CD4-positive, alpha-beta T cell (primary cell): ENCODE measurements around the gene ARSG. TPM values are rescaled to one million over a fixed set of nuclear protein-coding genes. Genes with fewer than 3 reads are reported as not detected.
A peak's percentile ranks its signal among the peaks of the same experiment; 100 is the strongest.

ENCODE experiments used
- ATAC-seq: fragments of 200-7000 bp; cut with Tn5 transposase; one replicate; pipeline ENCODE4 v1.10.0; 2022; ENCODE audit warnings: mild to moderate bottlenecking; ENCODE audit not compliant: poor library complexity
- CTCF ChIA-PET: fragments of 350-600 bp; sonication (Branson Sonifier 250); formaldehyde crosslinking; loops from one replicate; lab custom pipeline; 2021; ENCODE audit warnings: antibody characterized with exemption, inconsistent platforms; lab: Charles Lee
- POLR2A ChIA-PET: fragments of 350-600 bp; sonication (Branson Sonifier 250); formaldehyde crosslinking; loops from one replicate; lab custom pipeline; 2021; ENCODE audit warnings: antibody characterized with exemption, inconsistent platforms; lab: Charles Lee
- DNase-seq, 14 experiments: peaks; one replicate each; pipeline ENCODE4 v3.0.0-alpha.2; 2013 to 2020; ENCODE audit warnings: mixed read lengths in 2 of 14
- H3K27ac ChIP-seq, 2 donors: one replicate each; pipeline versions ENCODE4 v1.5.1 to v1.7.0; 2013; ENCODE audit warnings: low read length in 2 of 2, low read depth in 1 of 2, mild to moderate bottlenecking in 1 of 2
- H3K27me3 ChIP-seq, 2 experiments: 1 replicate in 1 of 2; 2 replicates in 1 of 2; pipeline versions ENCODE4 v1.6.1 to v1.7.0; 2013; ENCODE audit warnings: low read length in 2 of 2, control low read depth in 1 of 2, mild to moderate bottlenecking in 1 of 2, moderate library complexity in 1 of 2; ENCODE audit not compliant: insufficient read depth in 2 of 2, control insufficient read depth in 1 of 2
- H3K36me3 ChIP-seq: one replicate; pipeline ENCODE4 v1.6.1; 2013; ENCODE audit warnings: low read length, control low read depth; ENCODE audit not compliant: insufficient read depth
- H3K4me1 ChIP-seq: one replicate; pipeline ENCODE4 v1.6.1; 2013; ENCODE audit warnings: low read length, control low read depth; ENCODE audit not compliant: insufficient read depth
- H3K4me3 ChIP-seq: one replicate; pipeline ENCODE4 v1.5.1; 2013; ENCODE audit warnings: mild to moderate bottlenecking, low read length, moderate library complexity
- H3K9me3 ChIP-seq, 2 experiments: 1 replicate in 1 of 2; 2 replicates in 1 of 2; pipeline versions ENCODE4 v1.6.1 to v1.7.0; 2013; ENCODE audit warnings: low read length in 2 of 2, mild to moderate bottlenecking in 2 of 2, control low read depth in 1 of 2, moderate library complexity in 1 of 2; ENCODE audit not compliant: control insufficient read depth in 1 of 2, insufficient read depth in 1 of 2
- H3K27ac Mint-ChIP-seq: one replicate; pipeline ENCODE4 v1.8.0; 2020; ENCODE audit warnings: mixed read lengths
- H3K27me3 Mint-ChIP-seq: one replicate; pipeline ENCODE4 v1.8.0; 2021; ENCODE audit warnings: mixed read lengths
- H3K36me3 Mint-ChIP-seq: one replicate; pipeline ENCODE4 v1.8.0; 2021; ENCODE audit warnings: low read depth, mixed read lengths
- H3K4me1 Mint-ChIP-seq: one replicate; pipeline ENCODE4 v1.8.0; 2021; ENCODE audit warnings: low read depth, mixed read lengths
- H3K4me3 Mint-ChIP-seq: one replicate; pipeline ENCODE4 v1.8.0; 2020; ENCODE audit warnings: mild to moderate bottlenecking, mixed read lengths
- H3K9me3 Mint-ChIP-seq: one replicate; pipeline ENCODE4 v1.8.0; 2020; ENCODE audit warnings: mixed read lengths
- CTCF ChIP-seq: fragments of 200-600 bp; IDR thresholded peaks from one replicate; pipeline ENCODE4 v1.8.0; 2022; ENCODE audit warnings: antibody characterized with exemption, mild to moderate bottlenecking
- intact Hi-C, 2 experiments: fragments of 100-400 bp; cut with DNase I in 1 of 2; cut with micrococcal nuclease in 1 of 2; formaldehyde crosslinking; loops; one replicate each; pipeline versions ENCODE4 v1.15.1 to v1.9.0; 2023 to 2025; cut with DNase I, micrococcal nuclease
- total RNA-seq, 174 experiments: library from RNA in 2 of 174; stranded (reverse) in 2 of 174; gene quantifications; one replicate each; pipeline ENCODE4 v1.2.3 and lab custom pipeline; 2021 to 2026

ARSG gene
- total RNA-seq, 2 experiments from 2014 or later = 13.8 to 16.0 TPM

- no peaks in the 10 kb centered on the region for H3K27me3 ChIP-seq
- no peak for TF ChIP-seq CTCF
- H3K4me1 ChIP-seq = peaks cover 15% of the 10 kb centered on the region
- DNase-seq (peak in 2 of 14 experiments; percentile 48 to 64), ATAC-seq (peak; percentile 39)
- no peaks in the 10 kb centered on the region for H3K36me3 Mint-ChIP-seq
- H3K27ac ChIP-seq = no peak overlapping the region
- no peaks in the 10 kb centered on the region for H3K27me3 Mint-ChIP-seq
- no peak overlapping the region for H3K27ac Mint-ChIP-seq
- peaks cover 31% of the 10 kb centered on the region for H3K4me1 Mint-ChIP-seq
- POLR2A ChIA-PET = interaction anchor here (0.6 kb wide), 1 partner anchor 344 kb away, joined by 3 read pairs; no protein-coding TSS in a partner anchor
- H3K9me3 ChIP-seq = no peaks in the 10 kb centered on the region
- no peak overlapping the region for H3K4me3 Mint-ChIP-seq
- CTCF ChIA-PET = no interaction called here
- intact Hi-C loops = no loop called here
- no peaks in the 10 kb centered on the region for H3K9me3 Mint-ChIP-seq
- H3K4me3 ChIP-seq = no peak overlapping the region
- H3K36me3 ChIP-seq = no peaks in the 10 kb centered on the region
Observed at GRCh38 chr17:68381076-68381900, 90.0 kb downstream of the ARSG start.

GRCh38 chr17:68382582-68383085 lies 91.3 kb downstream of the ARSG start:
- H3K27me3 Mint-ChIP-seq = no peaks in the 10 kb centered on the region
- no peaks in the 10 kb centered on the region for H3K27me3 ChIP-seq
- no peak for TF ChIP-seq CTCF
- no peak overlapping the region for H3K4me3 Mint-ChIP-seq
- no peak overlapping the region for H3K27ac Mint-ChIP-seq
- no peaks in the 10 kb centered on the region for H3K36me3 ChIP-seq
- H3K36me3 Mint-ChIP-seq = no peaks in the 10 kb centered on the region
- H3K4me3 ChIP-seq = no peak overlapping the region
- CTCF ChIA-PET = interaction anchor here (1.1 kb wide), 1 partner anchor 10 kb away, joined by 3 read pairs; no protein-coding TSS in a partner anchor
- POLR2A ChIA-PET = interaction anchor here (0.6 to 2.1 kb wide), 3 partner anchors 16 to 91 kb away, joined by 4 to 11 read pairs (median 5); partner anchors contain the start of genes ARSG and SLC16A6
- DNase-seq (no peak), ATAC-seq (no peak)
- H3K4me1 Mint-ChIP-seq = peaks cover 31% of the 10 kb centered on the region
- H3K9me3 Mint-ChIP-seq = no peaks in the 10 kb centered on the region
- no peaks in the 10 kb centered on the region for H3K9me3 ChIP-seq
- intact Hi-C loops = no loop called here
- H3K27ac ChIP-seq = no peak overlapping the region
- H3K4me1 ChIP-seq = peaks cover 13% of the 10 kb centered on the region

- H3K4me1 ChIP-seq = peaks cover 13% of the 10 kb centered on the region
- no peak overlapping the region for H3K4me3 ChIP-seq
- Mint-ChIP-seq H3K36me3 (no peaks in the 10 kb centered on the region), H3K27me3 (no peaks in the 10 kb centered on the region), H3K9me3 (no peaks in the 10 kb centered on the region), H3K4me1 (peaks cover 31% of the 10 kb centered on the region), H3K27ac (no peak overlapping the region), H3K4me3 (no peak overlapping the region)
- ChIA-PET CTCF (interaction anchor here (1.1 kb wide), 1 partner anchor 10 kb away, joined by 3 read pairs; no protein-coding TSS in a partner anchor), POLR2A (interaction anchor here (0.6 to 2.1 kb wide), 4 partner anchors 16 to 119 kb away, joined by 3 to 11 read pairs (median 4); partner anchors contain the start of genes ARSG and SLC16A6)
- DNase-seq (no peak), ATAC-seq (no peak)
- no peaks in the 10 kb centered on the region for H3K36me3 ChIP-seq
- no peaks in the 10 kb centered on the region for H3K9me3 ChIP-seq
- H3K27me3 ChIP-seq = no peaks in the 10 kb centered on the region
- no peak overlapping the region for H3K27ac ChIP-seq
- intact Hi-C loops = no loop called here
- TF ChIP-seq CTCF = no peak
Observed at GRCh38 chr17:68383120-68383442, 91.8 kb downstream of the ARSG start.
